Stomach (tissue), 4 donors: Measurements from ENCODE around the gene NSRP1.

Experiments
- CTCF ChIP-seq, 7 experiments: fragments of 450-650 bp in 4 of 7; fragments of 200-600 bp in 3 of 7; sonication (generic) in 3 of 7; IDR thresholded peaks; one replicate each; pipeline ENCODE4 v1.5.1; 2016 to 2019; ENCODE audit warnings: antibody characterized with exemption in 7 of 7, control low read depth in 2 of 7, mild to moderate bottlenecking in 1 of 7
- EP300 ChIP-seq: sonication (generic); formaldehyde crosslinking; IDR thresholded peaks from one replicate; pipeline ENCODE4 v1.6.1; 2017; ENCODE audit warnings: antibody characterized with exemption
- POLR2A ChIP-seq, 4 donors: fragments of 450-650 bp; IDR thresholded peaks; one replicate each; pipeline ENCODE4 v1.6.1; 2016; ENCODE audit warnings: antibody characterized with exemption in 4 of 4, control low read depth in 2 of 4, mild to moderate bottlenecking in 1 of 4, moderate library complexity in 1 of 4
- POLR2AphosphoS5 ChIP-seq, 3 donors: sonication (generic); formaldehyde crosslinking; IDR thresholded peaks; one replicate each; pipeline ENCODE4 v1.6.1; 2016; ENCODE audit warnings: antibody characterized with exemption in 3 of 3

- no peak for TF ChIP-seq CTCF (IDR thresholded peaks at IDR 0.05)
- no peak for TF ChIP-seq EP300
- TF ChIP-seq POLR2A (IDR thresholded peaks at IDR 0.05), result no peak
- no peak for TF ChIP-seq POLR2AphosphoS5 (IDR thresholded peaks at IDR 0.05)
Observed at GRCh38 chr17:30225112-30225511, 108.5 kb downstream of the NSRP1 start.
